ENCODE results near the gene TRMO. TPM values are rescaled to one million over a fixed set of nuclear protein-coding genes. Genes with fewer than 3 reads are reported as not detected.

Gene TRMO
- total RNA-seq, 1 experiment from 2014 or later = 8.6 TPM

DNA sequence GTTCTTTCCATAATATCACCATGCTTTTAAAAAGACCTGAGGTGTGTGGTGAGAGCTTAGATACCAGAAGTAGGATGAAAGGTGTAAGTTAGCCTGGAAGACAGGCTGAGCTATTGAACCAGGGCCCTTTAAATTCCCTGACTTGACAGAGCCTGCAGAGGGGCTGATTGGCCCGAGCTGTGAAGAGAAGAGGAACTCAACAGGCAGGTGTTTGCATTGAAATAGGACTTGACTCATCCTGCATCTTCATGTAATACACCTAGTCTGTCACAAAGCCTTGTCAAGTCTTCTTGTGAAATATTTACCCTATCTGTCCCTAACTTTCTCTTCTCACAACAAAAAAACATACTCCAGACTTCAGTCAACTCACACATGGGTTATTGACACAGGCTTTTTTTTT, 44.2 kb upstream of the TRMO start:
- Mint-ChIP-seq H3K27ac (no peak overlapping the region), H3K9me3 (no peaks in the 10 kb centered on the region), H3K4me1 (peaks cover 0 to 5% of the 10 kb centered on the region in 2 experiments; a peak in 2 of 4 replicates), H3K36me3 (ENCODE audit: insufficient read depth in 1 of 3, low read depth in 3 of 3) (no peaks in the 10 kb centered on the region), H3K4me3 (no peak overlapping the region), H3K27me3 (ENCODE audit: low read depth) (peaks cover 93% of the 10 kb centered on the region)
- Histone ChIP-seq H2BK12ac (ENCODE audit: insufficient read length, low read depth, low read length) (no peak overlapping the region), H3K4me1 (ENCODE audit: insufficient read depth, low read length) (no peaks in the 10 kb centered on the region), H4K8ac (replicated peaks; ENCODE audit: insufficient read length, low read depth, low read length) (no peak overlapping the region), H3K9ac (ENCODE audit: extremely low read depth, insufficient read length, low read length) (no peak overlapping the region), H3K18ac (ENCODE audit: insufficient read length, low read depth, low read length) (no peak overlapping the region), H3T11ph (ENCODE audit: low read length) (no peak overlapping the region), H3K14ac (ENCODE audit: insufficient read depth, low read length) (no peak overlapping the region), H2AK5ac (ENCODE audit: insufficient read length, low read length) (no peak overlapping the region), H3K23me2 (ENCODE audit: insufficient read length, low read depth, low read length, poor library complexity, severe bottlenecking) (no peaks in the 10 kb centered on the region), H2BK5ac (ENCODE audit: insufficient read length, low read length) (no peak overlapping the region), H3K79me2 (ENCODE audit: insufficient read depth, low read length) (no peaks in the 10 kb centered on the region), H2AFZ (ENCODE audit: low read length) (no peak overlapping the region), H2BK15ac (ENCODE audit: low read depth, low read length) (no peak overlapping the region), H3K4ac (ENCODE audit: low read depth, low read length) (no peak overlapping the region), H4K5ac (ENCODE audit: insufficient read length, low read depth, low read length) (no peak overlapping the region), H4K91ac (ENCODE audit: insufficient read length, low read depth, low read length) (no peak overlapping the region), H3K79me1 (ENCODE audit: insufficient read depth, low read depth, low read length, poor library complexity, severe bottlenecking) (no peaks in the 10 kb centered on the region), H2BK20ac (ENCODE audit: low read depth, low read length, poor library complexity, severe bottlenecking) (no peak overlapping the region), H3K27ac (ENCODE audit: insufficient read length, low read depth, low read length) (no peak overlapping the region), H3K56ac (ENCODE audit: insufficient read length, low read depth, low read length) (no peak overlapping the region), H3K4me2 (ENCODE audit: insufficient read depth, insufficient read length, low read length) (no peak overlapping the region), H2BK120ac (ENCODE audit: low read depth, low read length, poor library complexity, severe bottlenecking) (no peak overlapping the region), H3K9me3 (ENCODE audit: control insufficient read depth, low read depth, low read length) (no peaks in the 10 kb centered on the region), H3K23ac (ENCODE audit: insufficient read length, low read depth, low read length) (no peak overlapping the region), H4K20me1 (ENCODE audit: control insufficient read depth, insufficient read depth, insufficient read length) (no peaks in the 10 kb centered on the region), H3K27me3 (ENCODE audit: insufficient read depth, low read length) (peaks cover 2% of the 10 kb centered on the region; the same call in 1 of the 2 replicates)
- TF ChIP-seq, protein P1, sequence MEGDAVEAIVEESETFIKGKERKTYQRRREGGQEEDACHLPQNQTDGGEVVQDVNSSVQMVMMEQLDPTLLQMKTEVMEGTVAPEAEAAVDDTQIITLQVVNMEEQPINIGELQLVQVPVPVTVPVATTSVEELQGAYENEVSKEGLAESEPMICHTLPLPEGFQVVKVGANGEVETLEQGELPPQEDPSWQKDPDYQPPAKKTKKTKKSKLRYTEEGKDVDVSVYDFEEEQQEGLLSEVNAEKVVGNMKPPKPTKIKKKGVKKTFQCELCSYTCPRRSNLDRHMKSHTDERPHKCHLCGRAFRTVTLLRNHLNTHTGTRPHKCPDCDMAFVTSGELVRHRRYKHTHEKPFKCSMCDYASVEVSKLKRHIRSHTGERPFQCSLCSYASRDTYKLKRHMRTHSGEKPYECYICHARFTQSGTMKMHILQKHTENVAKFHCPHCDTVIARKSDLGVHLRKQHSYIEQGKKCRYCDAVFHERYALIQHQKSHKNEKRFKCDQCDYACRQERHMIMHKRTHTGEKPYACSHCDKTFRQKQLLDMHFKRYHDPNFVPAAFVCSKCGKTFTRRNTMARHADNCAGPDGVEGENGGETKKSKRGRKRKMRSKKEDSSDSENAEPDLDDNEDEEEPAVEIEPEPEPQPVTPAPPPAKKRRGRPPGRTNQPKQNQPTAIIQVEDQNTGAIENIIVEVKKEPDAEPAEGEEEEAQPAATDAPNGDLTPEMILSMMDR (conservative IDR thresholded peaks at IDR 0.05) = no peak
- peak; percentile 41 for DNase-seq
- WGBS (ENCODE audit: extremely low coverage, insufficient read length, low lambda C conversion rate) = no CpG with 5 or more reads among the region's 1 CpG

All from H9 (cell line).